Activated CD4-positive, alpha-beta T cell treated with anti-CD3 and anti-CD28 coated beads, Interleukin-2, Interleukin-6, amounts not matched to agents 100 ng/mL and 50 ng/mL, durations not matched to agents 16 hours and 8 hours (primary cell): ENCODE data around the gene NEUROD2.

Source experiments
- DNase-seq: peaks from one replicate; pipeline ENCODE4 v3.0.0-alpha.2; 2020

Gene NEUROD2

DNA sequence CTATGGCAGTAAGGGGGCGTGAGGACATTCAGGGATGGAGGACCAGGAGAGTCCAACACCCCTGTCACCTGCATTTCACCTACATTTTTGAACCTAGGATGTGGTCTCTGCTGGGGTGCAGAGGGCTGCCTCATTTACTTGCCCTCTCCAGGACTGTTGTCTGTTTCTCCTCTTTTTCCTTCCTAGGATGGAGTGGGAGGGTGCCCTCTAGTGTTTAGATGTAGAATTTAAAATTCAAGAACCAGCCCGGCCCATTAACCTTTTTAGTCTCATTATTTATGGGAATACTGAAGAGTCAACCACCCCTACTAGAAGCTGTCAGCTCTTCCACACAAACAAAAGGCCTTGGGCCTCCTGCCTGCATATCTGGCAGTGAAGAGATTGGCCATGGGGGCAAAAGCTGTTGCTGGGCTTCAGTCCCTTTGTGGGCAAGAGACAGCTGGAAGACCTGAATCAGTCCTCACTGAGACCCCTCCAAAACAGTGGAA is 26.7 kb upstream of the NEUROD2 start:
- DNase-seq: peak; percentile 55

DNA sequence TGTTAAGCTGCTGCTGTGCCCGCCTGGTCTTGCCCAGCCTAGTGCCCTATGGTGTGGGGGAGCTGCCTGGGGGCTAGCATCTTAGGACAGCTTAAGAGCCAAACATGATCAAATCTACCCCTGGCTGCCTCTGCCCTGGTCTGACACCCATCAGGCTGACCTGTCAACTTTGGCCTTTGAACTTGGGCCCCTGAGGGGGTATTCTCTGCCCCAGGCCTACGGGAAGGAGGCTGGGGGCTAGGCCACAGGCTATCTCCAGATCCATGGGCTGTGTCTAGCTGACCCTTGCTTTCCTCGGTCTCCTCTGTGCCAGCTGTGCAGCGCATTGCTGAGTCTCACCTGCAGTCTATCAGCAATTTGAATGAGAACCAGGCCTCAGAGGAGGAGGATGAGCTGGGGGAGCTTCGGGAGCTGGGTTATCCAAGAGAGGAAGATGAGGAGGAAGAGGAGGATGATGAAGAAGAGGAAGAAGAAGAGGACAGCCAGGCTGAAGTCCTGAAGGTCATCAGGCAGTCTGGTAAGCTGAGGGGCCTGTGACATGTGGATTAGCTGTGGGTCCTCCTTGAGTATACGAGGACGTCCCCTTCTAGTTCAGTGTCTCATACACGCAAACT is 26.0 kb upstream of the NEUROD2 start:
- no peak for DNase-seq

DNA sequence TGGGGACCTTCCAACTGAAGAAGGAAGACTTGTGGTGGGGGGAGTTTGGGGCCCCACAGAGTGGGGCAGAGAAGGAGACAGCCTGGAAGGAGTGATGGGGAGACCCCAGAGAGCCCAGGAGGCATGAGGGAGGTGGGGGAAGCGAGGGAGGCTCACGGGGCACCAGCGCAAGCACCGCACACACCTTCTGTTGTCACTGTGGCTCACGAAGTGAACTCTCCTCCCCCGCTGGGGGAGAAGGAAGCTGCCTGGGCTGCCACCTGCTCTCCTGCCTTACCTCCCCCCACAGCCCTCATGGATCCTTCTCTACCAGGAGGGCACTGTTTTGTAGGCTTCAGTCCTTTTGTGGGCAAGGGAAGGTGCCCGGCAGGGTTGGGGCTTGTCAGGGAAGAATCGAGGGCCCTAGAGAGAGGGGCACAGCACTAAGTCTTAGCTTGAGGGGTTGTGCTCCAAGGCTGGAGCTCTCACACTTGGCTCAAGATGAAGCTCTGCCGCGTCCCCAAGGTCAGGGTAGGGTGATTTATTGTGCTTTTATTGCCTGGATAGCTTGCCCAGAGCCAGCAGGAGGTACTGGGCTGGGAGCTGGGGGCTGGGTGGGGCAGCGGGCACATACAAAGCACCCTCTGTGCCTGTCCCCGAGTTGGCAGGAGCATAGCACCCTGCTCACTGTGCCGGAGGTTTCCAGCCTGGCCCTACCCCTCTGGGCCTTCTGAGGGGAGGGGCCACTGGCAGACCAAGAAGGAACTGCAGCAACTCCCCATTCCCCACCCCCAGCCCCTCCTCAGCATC is 24.6 kb upstream of the NEUROD2 start:
- no peak for DNase-seq

DNA sequence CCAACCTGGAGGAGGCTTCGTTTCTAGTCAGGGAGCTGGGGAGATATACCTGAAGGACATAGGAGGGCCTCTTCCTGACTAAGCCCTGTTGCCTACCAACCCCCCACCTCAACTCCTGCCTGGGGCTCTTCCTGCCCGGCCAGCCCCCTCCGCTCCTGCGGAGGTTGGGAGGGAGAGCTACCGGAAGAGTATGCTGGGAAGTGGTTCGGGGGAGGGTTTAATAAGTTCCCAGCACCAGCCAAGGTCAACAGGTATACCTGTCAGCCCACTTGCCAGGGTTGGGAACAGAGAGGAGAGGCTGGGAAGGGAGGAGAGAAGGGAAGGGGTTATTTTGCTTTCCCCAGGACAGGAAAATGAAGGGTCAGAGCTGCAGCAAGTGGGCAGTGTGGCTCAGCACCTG is 23.7 kb upstream of the NEUROD2 start:
- no peak for DNase-seq

DNA sequence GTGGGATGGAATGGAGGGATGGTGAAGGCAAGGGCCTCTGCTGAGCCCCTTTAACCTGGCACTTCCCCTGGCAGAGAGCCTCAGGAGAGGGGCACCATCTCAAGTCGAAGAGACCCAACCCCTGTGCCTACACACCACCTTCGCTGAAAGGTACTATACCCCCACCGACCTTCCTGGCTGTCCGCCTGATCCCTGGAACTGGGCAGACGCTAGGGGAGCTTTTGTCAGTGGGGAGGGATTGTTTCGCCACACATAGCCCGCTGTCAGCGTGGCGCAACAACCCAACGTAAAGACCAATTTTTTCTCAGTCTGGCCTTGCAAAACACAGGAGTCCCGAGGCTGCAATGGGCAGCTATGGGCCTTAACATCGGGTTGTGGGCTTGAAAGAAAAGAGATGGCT is 22.2 kb upstream of the NEUROD2 start:
- DNase-seq: no peak

DNA sequence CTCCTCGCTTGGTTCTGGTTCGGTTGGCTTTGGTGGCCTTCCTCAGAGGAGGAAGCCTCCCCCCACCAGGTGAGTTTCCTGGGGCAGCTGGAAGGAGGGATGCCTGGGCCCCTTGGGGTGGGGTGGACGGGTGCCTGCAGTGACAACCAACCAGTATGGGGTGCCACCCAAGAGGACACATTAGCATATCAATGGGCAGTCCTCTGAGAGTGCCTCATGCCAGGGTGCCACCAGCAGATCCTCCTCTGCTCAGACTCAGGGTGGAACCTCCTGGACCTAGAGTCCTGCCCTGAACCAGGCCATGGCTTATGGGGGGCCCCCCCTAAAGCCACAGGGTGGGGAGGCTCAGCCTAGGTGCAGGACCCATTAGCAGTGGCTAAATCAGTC is 21.8 kb upstream of the NEUROD2 start:
- DNase-seq: no peak

DNA sequence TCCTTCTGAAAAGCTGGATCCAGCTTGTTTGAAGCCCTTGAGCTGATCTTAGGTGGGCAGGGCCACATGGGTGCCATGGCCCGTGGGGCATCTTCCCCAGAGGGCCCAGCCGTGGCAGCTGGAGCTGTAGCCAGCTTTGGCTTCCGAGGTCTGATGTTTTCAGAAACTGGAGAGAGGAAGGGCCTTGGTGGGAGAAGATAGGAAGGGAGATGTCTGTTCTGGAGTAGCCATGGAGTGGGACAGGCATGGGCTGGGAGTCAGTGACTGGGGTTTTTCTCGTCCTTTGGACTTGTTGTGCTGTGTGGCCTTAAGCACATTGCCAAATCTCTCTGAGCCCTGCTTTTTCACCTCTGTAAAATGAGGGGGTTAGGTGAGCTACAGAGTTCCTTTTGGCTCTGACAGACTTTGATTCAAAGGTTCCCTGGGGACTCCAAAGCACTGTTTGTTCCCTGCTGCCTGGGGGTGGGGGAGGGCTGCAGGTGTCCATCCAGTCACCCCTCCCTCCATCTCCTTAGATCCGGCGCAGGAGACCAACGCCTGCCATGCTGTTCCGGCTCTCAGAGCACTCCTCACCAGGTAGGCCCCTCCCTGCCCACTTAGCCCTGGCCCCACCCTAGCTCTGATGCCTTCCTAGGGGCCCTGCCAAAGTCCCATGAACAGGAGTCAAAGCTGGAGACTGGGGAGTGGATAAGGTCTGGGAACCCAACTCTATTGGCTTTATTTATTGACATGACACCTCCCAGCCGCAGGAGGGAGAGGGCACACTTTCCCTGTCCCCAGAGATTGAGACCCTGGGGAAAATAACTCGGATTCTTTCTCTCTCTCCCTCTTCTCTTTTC is 21.2 kb upstream of the NEUROD2 start:
- DNase-seq: no peak

DNA sequence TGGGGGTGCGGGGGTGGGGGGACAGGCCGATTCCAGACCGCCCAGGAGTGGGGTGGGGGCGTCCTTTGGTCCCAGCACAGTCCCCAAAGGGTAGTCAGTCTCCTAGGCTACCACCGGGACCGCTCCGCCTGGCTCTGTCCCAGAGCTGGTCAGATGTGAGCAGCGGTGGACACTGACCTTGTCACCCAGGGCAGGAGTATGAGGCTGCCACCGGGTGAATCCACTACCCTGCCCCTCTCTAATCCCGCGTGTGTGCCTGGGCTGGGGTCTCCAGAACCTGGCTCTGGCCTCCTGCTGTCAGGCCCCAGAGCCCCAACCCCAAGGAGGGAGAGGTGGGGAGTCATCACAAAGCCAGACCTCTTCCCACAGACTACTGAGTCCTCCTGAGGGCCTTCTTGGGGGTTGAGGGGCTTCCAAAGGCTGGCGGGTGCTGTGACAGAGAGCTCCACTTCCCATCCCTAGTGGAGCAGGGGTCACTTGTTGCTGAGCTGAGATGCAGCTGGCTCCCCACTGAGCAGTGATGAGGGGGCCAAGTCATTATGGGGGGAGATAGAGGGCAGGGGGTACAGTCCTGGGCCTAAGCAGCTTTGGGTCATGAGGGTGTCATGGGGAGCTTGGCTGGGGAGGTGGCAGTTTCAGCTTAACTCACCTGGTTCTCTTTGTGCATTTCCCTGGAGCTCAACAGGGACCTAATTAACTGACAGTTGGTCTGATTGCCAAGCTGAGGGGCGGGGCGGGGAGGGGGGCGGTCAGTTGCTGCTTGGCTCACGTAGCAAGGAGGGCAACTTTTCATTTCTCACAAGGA is 20.2 kb upstream of the NEUROD2 start:
- DNase-seq: no peak

DNA sequence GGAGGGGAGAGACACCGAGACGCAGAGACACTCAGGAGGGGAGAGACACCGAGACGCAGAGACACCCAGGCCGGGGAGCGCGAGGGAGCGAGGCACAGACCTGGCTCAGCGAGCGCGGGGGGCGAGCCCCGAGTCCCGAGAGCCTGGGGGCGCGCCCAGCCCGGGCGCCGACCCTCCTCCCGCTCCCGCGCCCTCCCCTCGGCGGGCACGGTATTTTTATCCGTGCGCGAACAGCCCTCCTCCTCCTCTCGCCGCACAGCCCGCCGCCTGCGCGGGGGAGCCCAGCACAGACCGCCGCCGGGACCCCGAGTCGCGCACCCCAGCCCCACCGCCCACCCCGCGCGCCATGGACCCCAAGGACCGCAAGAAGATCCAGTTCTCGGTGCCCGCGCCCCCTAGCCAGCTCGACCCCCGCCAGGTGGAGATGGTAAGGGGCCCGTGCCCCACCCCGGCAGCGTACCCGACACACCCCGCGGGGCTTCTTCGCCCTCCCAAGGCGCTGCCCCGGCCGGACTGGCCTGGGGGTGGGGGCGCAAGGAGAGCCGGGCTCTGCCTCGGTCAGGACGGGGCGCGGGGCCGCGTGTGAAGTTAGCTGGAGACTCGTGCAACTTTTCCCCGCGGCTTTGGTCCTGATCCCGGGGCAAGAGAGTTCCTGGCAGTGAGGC is 19.5 kb upstream of the NEUROD2 start:
- no peak for DNase-seq

DNA sequence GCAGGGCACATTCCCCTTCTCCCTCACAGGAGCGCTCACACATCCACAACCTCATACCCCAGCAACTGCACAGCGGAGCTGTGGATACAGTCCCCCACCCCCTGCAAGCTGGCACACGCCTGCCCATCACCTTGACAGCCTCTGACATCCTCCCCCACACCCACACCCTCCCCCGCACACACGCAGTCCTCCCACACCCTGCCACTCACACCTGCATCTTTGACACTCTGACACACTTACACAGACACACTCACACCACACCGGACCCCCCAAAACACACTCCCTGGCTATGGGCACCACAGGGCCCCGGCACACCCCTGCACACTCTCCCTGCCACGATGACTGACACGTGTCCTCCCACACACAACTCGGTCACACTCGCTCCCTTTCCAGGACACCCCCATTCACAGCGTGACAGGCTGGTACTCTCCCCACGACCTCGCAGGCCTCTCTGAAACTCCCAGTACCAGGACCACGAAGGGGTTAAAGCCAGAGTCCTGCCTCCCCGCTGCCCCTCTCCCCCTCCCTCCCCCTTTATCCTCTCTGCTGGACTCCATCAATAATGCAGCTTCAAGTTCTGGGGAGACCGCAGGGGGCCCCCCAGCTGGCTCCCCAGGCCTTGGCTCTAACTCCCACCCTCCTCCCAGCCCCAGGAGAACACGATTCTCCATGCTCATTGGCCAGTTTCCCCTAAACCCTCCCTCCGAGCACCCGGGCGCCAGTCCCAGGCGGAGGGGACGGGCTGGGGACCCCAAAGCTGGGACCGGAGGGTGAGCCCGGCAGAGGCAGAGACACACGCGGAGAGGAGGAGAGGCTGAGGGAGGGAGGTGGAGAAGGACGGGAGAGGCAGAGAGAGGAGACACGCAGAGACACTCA is 18.7 kb upstream of the NEUROD2 start, which contains the start of gene PPP1R1B:
TSS of gene PPP1R1B (plus strand) at position 782 of the 876 bp plus-strand sequence. CDS start 441 bp downstream, outside the sequence.
- no peak for DNase-seq

DNA sequence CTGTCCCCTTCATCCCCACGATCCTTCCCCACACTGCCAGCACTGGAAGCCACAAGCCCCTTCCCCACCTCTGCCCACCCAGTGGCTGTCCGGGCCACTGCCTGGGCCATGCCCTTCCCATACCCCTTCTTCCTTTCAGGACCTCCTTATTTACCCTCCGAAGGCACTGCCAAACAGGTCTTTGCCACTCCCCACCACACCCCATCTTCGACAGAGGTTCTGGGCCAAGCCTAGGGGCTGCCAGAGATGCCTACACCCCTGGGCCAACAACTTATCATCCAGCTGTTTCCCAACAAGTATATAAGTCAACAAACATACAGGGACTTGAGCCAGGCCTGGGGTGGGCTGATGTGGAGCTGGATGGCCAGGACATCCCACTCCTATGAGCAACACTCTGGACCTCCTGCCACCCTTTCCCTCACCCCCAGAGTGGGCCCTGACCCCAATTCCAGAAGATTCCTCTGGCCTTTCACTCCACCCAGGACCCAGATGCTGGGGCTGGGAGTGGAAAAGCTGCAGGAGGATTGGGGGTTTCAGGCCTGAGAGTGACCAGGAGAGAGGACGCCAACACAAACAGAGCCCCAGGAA is 17.6 kb upstream of the NEUROD2 start:
- DNase-seq: no peak

DNA sequence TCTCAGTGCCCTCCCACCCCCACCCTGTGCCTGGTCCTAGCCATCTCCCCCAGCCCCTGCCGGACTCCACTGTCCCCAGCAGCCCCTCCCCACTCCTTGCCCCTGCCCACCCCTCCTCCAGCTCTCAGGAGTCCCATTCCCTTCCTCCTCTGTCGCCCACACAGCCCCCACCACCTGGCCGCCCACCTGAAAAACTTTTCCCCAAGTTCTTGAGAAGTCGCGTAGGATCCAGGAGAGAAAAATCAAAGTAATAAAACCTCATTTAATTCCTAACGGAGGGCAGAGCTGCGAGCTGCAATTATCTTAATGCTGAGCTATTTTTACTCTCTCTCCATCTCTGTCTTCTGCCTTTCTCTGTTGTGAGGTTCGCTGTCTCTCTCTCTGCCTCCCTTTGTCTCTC is 16.6 kb upstream of the NEUROD2 start:
- DNase-seq: no peak

DNA sequence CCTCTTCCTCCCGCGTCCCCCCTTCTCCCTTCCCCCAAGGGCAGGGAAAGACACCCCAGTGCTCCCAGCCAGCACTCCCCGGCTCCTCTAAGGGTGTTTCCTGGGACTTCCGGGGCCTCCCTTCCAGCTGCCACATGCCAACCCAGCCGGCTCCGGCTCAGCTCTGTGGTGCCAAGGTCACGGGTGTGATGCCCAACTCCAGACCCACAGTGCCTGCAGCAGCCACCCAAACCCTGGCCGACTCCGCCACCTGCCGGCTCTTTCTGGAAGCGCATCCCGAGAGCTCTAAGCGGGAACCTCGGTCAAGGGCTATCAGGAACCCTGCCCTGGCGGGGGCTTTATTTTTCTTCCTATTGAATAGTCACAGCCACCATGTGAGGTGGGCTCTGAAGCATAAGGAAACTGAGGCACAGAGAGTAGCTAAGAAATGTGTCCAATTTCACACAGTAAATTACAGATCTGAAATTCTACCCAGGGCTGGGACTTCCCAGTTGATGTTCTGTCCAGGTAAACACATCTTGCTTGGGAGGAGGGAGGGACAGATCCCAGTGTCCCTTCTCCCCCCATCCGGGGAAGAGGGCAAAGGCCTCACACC is 15.7 kb upstream of the NEUROD2 start:
- DNase-seq: peak; percentile 93

DNA sequence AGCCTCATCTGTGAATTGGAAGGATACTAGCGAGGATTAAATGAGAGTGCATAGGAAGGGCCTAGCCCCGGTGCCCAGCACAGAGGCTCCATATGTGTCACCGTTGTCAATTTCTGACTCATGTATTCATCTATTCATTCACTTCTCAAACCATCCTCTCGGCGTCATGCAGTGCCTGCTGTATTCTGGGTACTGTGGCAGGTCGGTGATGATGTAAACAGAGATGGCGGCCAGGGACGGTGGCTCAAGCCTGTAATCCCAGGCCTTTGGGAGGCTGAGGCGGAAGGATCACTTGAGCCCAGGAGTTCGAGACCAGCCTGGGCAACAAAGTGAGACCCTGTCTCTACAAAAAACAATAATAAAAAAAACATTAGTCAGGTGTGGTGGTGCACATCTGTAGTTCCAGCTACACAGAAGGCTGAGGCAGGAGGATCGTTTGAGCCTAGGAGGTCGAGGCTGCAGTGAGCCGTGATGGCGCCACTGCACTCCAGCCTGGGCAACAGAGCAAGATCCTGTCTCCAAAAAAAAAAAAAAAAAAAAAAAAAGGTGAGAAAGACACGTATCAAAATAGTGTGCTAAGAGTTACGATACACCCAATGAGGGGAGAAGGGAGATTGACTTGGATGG is 14.8 kb upstream of the NEUROD2 start:
- peak; percentile 88 for DNase-seq

DNA sequence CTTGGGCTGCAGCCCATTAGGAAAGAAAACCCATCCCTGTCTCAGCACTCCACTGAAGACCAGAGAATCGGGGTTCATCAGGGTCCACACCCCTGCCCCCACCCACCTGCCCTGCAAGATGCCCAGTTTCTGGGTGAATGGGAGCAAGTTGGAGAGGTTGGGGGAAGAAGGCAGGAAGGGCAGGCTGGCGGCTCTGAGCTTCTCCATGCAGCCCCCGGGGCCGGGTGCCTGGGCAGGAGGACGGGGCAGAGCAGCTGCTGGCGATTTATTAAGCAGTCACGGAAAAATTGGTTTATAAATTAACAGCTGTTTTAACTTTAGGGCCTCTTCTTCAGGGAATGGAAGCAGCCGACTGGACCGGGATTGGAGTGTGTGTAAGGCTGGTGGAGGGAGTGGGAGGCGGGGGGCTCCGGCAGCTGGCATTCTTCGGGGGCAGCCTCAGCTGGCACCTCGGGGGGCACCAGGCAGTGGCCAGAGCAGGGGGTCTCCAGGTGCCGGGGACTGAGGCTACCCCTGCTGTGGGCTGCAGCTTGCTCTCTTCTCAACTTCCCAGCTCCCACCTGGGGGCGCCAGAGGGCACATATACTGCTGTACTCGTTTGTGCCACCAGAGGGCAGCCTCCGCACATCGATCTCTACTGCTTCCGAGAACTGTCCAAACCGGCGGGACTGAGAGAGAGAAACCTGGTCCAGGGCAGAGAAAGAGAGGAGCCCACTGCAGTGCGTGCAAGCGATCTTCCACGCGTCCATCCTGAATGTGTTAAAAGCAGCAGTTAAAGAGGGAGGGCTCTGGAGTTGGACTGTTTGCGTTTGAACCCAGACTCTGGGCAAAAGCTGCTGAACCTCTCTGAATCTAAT is 14.0 kb upstream of the NEUROD2 start:
- peak; percentile 93 for DNase-seq

DNA sequence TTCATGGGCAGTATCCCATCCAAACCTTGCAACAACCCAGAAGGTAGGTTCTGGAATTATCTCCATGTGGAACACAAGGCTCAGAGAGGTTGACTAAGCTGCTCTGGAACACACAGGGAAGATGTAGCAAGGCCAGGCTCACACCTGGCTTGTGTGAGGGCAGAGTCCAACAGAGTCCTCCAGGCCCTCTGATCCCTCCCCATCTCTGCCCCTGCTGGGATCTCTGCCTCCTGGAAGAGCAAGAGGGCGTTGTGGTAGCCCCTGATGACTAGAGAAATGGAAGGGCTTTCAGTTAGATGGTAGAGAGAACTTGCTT is 12.0 kb upstream of the NEUROD2 start:
- no peak for DNase-seq

DNA sequence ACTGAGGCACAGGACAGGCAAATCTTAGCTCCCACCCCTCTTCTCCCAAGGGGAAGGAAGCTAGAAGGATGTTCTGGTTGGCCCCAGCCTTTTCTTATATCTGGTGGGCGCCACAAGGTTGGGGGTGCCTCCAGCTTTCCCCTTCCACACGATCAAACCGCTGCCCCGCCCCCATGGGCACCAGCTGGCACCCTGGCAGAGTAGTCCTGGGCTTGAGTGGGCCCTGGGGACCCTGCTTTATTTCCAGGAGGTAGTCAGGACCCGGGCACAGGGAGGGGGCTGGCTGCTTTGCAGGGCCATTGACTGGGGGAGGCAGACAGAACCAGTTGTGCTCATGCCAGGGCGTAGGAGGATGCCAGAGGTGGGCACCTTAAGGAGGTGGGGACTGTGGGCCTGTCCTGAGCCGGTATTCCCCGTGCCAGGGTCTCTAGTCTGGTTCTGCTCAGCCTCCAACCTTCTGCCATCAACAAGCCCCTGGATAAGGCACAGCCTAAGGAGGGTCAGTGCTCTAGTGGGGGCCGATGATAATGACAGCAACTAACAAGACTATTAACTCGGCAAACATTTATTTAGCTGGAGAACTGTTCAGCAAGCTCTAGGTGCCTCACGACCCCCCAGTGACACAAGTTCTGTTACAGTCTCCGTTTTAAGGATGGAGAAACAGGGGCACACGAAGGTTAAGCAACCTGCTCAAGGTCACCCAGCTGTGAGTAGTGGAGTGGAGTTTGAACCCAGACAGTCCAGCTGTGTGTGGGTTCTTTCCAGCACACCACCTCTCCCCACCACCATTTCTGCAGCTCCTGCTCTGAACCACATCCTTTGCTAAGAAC is 11.5 kb upstream of the NEUROD2 start:
- DNase-seq: no peak
